Choroid plexus epithelial cell (primary cell): ENCODE results near the gene HEATR1.

Experiments used
- DNase-seq: peaks from one replicate; pipeline ENCODE4 v3.0.0-alpha.2; 2010; ENCODE audit warnings: low read depth
- H3K4me3 ChIP-seq: 2 replicates; pipeline ENCODE4 v1.5.1; 2011; ENCODE audit warnings: low read depth, mild to moderate bottlenecking, control low read depth, low read length, moderate library complexity
- TF ChIP-seq, protein P1 (sequence below): conservative IDR thresholded peaks from 2 replicates; pipeline ENCODE4 v1.5.1; 2011; ENCODE audit warnings: low read depth, mild to moderate bottlenecking, control low read depth, inconsistent platforms, low read length, moderate library complexity

HEATR1 gene

DNA sequence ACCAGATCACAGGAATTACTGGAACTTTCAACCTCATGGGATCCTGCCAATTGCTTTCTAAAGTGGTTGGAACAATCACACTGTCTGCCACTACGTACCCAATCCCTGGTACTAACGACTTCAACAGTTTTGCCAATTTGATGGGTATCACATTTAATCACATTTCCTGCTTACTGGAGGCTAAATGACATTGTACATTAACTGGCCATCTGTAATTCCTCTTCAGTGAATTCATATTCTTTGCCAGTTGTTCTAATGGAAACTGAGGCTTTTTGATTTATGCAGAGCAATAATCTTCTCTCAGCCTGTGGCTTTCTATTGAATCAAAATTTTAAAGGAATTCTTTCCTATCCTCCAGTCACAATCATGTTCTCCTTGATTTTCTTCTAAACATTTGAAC, 42.3 kb downstream of the HEATR1 start:
- no peak for DNase-seq
- no peak overlapping the region for H3K4me3 ChIP-seq
- TF ChIP-seq, protein P1, sequence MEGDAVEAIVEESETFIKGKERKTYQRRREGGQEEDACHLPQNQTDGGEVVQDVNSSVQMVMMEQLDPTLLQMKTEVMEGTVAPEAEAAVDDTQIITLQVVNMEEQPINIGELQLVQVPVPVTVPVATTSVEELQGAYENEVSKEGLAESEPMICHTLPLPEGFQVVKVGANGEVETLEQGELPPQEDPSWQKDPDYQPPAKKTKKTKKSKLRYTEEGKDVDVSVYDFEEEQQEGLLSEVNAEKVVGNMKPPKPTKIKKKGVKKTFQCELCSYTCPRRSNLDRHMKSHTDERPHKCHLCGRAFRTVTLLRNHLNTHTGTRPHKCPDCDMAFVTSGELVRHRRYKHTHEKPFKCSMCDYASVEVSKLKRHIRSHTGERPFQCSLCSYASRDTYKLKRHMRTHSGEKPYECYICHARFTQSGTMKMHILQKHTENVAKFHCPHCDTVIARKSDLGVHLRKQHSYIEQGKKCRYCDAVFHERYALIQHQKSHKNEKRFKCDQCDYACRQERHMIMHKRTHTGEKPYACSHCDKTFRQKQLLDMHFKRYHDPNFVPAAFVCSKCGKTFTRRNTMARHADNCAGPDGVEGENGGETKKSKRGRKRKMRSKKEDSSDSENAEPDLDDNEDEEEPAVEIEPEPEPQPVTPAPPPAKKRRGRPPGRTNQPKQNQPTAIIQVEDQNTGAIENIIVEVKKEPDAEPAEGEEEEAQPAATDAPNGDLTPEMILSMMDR = no peak

DNA sequence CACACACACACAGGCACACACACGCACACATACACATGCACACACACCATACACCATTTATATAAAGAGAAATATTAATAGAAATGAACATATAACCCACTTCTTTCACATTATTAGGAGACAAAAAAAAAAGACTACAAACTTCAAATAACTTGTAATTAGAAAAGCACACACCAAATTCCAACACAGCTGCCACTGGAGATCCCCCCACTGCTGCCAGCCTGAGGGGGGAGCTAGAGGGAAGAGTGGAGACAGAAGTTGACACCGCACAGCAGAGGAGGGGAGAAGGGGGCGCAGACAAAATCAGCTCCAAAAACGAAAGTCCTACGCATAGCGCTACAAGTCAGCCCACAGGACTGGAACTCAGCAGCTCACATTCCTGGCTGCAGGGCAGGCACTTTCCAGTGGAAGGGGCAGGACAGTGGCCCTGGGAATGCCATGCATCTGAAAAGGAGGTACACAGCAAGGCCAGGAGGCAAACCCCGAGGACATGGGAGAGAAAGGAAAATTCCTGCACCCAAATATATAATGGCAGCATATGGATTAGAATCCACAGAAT, 44.0 kb downstream of the HEATR1 start:
- H3K4me3 ChIP-seq = no peak overlapping the region
- TF ChIP-seq, protein P1 = peak; percentile 19
- no peak for DNase-seq

DNA sequence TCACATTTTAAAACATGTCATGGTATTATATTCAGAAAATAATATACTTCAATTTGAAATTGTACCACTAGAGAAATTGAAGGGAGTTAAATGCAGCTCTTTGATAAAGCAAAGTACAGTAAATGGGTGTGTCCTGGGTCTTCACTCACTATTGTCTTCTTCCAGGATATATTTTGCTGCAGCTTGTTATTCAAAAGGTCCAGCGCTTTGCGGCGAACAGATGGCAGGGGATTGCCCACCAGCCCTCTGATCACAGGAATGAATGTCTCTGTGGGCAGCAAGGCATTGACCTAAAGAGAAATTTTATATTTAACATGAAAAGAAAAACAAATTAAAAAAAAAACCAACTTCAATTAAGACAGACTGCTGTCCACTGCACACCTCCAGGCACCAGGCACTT, 45.5 kb downstream of the HEATR1 start:
- TF ChIP-seq, protein P1 = no peak
- H3K4me3 ChIP-seq = no peak overlapping the region
- DNase-seq = no peak

DNA sequence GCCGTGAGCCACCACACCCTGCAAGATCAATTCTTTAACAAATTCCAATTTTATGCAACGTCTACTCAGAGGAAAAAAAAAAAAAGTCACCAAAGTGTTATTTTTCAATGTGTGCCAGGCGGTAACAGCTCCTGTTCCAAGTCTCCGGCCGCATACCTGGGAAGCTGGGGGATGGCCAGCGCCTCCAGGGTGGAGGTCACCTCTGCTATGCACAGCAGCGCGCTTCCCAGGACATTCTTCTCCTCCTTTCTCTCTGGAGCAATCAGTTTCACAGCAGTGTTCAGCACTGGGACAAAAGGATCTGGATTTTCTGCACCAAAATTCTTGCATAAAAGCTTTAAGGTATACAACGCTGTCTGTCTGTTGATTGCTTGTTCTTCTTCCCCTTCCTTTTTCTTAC, 46.2 kb downstream of the HEATR1 start:
- H3K4me3 ChIP-seq = no peak overlapping the region
- TF ChIP-seq, protein P1 = no peak
- DNase-seq = no peak

DNA sequence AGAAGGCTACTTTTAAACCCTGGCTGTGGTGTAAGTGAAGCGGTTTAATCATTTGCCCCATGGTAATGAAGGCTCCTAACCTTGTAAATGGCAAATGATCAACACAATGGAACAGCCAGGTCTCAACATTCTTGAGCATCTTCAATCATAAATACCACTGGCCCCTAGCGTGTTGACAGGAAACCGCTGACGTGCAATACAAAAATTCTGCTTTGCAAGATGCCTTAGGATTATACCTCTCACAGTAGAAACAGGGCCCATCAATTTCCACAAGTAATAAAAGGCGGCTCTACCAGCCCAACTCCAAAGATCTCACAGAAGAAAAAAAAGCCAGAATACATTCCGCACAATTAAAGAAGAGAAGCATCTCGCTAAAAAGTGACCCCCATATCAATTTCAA, 47.7 kb downstream of the HEATR1 start:
- DNase-seq = no peak
- TF ChIP-seq, protein P1 = no peak

DNA sequence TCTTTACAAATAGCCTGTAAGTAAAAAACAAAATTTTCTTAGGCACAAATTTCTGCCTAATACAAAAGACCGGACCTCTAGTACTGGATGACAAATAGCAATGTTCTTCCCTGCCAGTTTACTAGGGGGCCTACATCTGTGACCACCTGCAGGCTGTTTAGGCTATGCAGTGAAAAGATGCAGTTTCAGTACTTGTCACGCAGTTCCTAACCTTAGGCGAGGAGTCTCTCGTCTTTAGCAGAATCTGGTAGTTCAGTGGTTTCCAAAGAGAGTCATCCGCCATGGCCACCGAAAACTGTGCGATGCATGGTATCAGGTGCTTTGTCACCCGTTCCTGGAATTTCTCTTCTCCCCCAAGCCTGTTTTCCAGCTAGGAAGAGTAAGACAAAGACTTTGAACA, 50.9 kb downstream of the HEATR1 start:
- TF ChIP-seq, protein P1 = no peak
- H3K4me3 ChIP-seq = no peak overlapping the region
- DNase-seq = no peak

More for the DNA sequence above, 47.7 kb downstream of the HEATR1 start:
- H3K4me3 ChIP-seq = no peak overlapping the region

DNA sequence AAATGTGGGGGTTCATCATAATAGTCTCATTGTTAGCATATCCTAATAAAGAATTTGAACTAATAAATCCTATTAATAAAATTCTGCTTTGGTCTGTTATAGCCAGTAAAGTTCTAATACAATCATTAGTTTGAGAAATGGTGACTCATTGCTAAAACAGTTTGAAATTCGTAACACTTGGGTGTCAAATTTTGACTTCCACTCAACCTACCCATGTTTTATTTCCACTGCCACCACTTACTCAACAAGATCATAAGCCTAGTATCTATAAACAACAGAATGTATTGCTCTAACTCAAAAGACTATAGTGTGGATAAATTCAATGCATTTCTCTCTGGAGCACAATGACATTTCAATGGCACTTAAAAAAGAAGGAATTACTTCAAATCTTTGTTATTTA, 51.4 kb downstream of the HEATR1 start:
- no peak overlapping the region for H3K4me3 ChIP-seq
- TF ChIP-seq, protein P1 = no peak
- DNase-seq = peak; percentile 61
